ENCODE data around the gene C2orf76. TPM values are rescaled to one million over a fixed set of nuclear protein-coding genes. Genes with fewer than 3 reads are reported as not detected.

Gene C2orf76
- total and polyA plus RNA-seq, 12 donors = 2.2 to 47.4 (median 16.9) TPM

DNA sequence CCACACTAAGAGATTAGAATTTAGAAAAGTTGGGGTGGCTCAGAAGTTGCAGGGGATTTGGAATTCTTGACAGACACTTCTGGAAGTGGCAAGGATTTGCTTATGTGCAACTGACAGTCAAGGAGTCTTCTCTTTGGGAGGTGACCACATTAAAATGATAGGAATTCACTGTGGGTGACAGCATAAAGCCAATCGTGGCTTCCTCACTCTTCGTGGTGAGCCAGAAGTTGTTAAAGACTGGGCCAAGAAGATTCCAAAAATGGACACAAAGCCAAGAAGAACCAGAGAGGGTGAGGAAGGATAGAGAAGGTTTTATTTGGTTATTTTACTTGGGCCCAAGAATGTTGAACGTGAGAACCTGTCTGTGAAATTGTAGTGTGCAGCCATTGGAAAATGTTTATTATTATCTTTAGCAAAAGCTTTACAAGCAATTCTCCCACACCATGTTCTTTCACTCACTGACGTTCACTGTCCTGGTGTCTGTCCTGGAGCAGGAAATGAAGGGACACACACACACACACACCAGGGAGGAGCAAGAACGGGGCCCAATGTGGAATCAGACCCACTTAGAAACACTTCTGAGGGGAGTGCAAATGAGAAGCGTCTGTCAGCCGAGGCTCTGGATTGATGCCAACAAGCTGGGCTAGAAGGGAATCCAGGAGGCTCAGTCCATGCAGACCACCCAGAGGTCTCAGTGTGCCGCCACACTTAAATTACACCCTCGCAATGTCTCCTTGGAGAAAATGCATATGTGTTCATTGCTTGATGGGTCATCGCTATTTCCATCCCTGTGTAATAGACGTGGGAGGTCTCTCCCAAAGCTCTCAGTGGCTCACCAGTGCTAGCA lies 105.8 kb downstream of the C2orf76 start:
- DNase-seq = no peak
- no peak for TF ChIP-seq POLR2A (IDR thresholded peaks at IDR 0.05)
- TF ChIP-seq, protein P1, sequence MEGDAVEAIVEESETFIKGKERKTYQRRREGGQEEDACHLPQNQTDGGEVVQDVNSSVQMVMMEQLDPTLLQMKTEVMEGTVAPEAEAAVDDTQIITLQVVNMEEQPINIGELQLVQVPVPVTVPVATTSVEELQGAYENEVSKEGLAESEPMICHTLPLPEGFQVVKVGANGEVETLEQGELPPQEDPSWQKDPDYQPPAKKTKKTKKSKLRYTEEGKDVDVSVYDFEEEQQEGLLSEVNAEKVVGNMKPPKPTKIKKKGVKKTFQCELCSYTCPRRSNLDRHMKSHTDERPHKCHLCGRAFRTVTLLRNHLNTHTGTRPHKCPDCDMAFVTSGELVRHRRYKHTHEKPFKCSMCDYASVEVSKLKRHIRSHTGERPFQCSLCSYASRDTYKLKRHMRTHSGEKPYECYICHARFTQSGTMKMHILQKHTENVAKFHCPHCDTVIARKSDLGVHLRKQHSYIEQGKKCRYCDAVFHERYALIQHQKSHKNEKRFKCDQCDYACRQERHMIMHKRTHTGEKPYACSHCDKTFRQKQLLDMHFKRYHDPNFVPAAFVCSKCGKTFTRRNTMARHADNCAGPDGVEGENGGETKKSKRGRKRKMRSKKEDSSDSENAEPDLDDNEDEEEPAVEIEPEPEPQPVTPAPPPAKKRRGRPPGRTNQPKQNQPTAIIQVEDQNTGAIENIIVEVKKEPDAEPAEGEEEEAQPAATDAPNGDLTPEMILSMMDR (IDR thresholded peaks at IDR 0.05) = no peak
- Histone ChIP-seq H3K9me3 (replicated peaks in 1 of 3) (no peaks in the 10 kb centered on the region), H3K27ac (no peak overlapping the region), H3K4me1 (replicated peaks in 1 of 2) (peaks cover 0 to 6% of the 10 kb centered on the region in 2 donors), H3K36me3 (replicated peaks in 1 of 2) (no peaks in the 10 kb centered on the region), H3K27me3 (no peaks in the 10 kb centered on the region), H3K4me3 (no peak overlapping the region)
- 71 to 80% (median 78%) methylated on average over 11 of the region's 11 CpGs for WGBS, 4 donors
- intact Hi-C loops (cut with DNase I) = loop anchor here in 1 of 2 donors (10.0 kb wide), 1 partner anchor 236 kb away; no protein-coding TSS in a partner anchor

DNA sequence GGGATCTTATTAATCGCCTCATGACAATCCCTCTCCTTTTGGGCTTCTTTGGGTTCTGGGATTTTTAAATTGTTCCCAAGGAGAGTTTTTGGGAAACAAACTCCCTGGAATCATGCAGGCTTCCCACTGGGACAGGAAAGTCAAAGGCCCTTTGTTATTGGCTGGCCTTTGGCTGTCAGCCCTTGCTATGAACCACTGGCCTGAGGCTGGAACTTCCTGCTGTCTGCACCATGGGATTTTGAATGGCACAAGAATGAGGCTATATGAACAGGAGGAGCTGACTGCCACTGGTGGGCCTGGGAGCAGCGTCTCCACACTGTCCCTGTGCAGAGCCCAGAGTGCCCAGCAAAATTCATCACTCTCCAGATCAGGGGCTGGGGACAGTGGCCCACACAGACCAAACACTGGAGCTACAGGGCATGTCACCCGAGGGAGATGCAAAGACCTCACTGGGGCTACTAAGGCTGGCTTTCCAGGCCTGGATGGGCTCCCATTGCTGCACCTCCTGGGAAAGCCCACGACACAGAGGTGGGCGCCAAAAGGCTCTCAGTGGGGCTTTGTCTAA lies 107.3 kb downstream of the C2orf76 start:
- Histone ChIP-seq H3K27me3 (no peaks in the 10 kb centered on the region), H3K36me3 (replicated peaks in 1 of 2) (no peaks in the 10 kb centered on the region), H3K4me1 (replicated peaks in 1 of 2) (peaks cover 0 to 7% of the 10 kb centered on the region in 2 donors), H3K4me3 (no peak overlapping the region), H3K27ac (no peak overlapping the region), H3K9me3 (replicated peaks in 1 of 3) (no peaks in the 10 kb centered on the region)
- intact Hi-C loops (cut with DNase I) = no loop called here
- no peak for TF ChIP-seq POLR2A (IDR thresholded peaks at IDR 0.05)
- TF ChIP-seq, protein P1 (IDR thresholded peaks at IDR 0.05) = no peak
- DNase-seq = peak in 1 of 7 donors; percentile 45
- WGBS, 4 donors = 71 to 85% (median 80%) methylated on average over 3 to 5 of the region's 5 CpGs

DNA sequence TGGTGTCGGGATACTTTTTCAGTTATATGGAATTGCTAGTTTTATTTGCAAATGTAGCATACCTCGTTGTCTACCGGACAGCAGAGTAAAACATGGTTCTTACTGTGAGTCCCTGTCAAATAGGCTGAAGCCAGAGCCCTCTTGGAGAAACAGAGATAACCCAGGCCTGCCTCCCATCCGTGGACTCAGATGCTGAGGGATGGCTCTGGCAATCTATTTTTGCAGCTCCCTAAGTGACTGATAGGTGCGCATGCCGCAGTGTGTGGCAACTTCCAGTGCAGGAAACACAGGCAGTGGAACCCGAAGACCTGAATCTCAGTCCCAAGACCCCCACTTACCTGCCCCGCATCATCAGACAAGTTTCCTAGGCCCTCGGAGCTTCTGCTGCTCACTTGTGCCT lies 109.4 kb downstream of the C2orf76 start:
- no peaks in the 10 kb centered on the region for H3K9me3 ChIP-seq (replicated peaks in 1 of 3)
- H3K36me3 ChIP-seq (replicated peaks in 1 of 2) = no peaks in the 10 kb centered on the region
- no peak overlapping the region for H3K4me3 ChIP-seq
- TF ChIP-seq, protein P1 (IDR thresholded peaks at IDR 0.05) = no peak
- no peak for TF ChIP-seq POLR2A (IDR thresholded peaks at IDR 0.05)
- intact Hi-C loops (cut with DNase I) = no loop called here
- H3K27me3 ChIP-seq = no peaks in the 10 kb centered on the region
- H3K4me1 ChIP-seq (replicated peaks in 1 of 2) = peaks cover 0 to 7% of the 10 kb centered on the region in 2 donors
- DNase-seq = no peak
- H3K27ac ChIP-seq = peak overlapping the region in 1 of 5 donors; percentile 55
- 89 to 94% (median 91%) methylated on average over 9 of the region's 9 CpGs for WGBS, 4 donors

DNA sequence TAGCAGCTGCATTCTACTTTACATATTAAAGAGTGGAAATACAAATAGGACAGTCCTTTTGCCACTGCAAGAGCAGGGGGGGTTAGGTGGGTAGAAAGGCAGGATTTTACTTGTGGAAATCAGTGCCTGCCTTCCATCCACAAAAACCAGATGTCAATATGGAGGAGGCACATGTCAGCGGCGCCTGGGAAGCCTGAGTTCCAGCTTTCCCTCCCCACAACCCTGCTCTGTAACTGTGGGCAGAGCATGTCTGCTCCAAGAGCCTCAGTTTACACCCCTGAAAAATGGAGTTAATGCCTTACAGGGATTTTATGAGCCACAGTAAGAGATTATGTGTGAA lies 110.1 kb downstream of the C2orf76 start:
- peaks cover 0 to 7% of the 10 kb centered on the region in 2 donors for H3K4me1 ChIP-seq (replicated peaks in 1 of 2)
- H3K36me3 ChIP-seq (replicated peaks in 1 of 2) = no peaks in the 10 kb centered on the region
- no peak for TF ChIP-seq POLR2A (IDR thresholded peaks at IDR 0.05)
- TF ChIP-seq, protein P1 (IDR thresholded peaks at IDR 0.05) = no peak
- H3K27ac ChIP-seq = peak overlapping the region in 1 of 5 donors; percentile 55
- H3K27me3 ChIP-seq = no peaks in the 10 kb centered on the region
- intact Hi-C loops (cut with DNase I) = no loop called here
- WGBS, 4 donors = 67 to 95% (median 86%) methylated on average over 1 to 2 of the region's 2 CpGs
- no peak for DNase-seq
- H3K4me3 ChIP-seq = no peak overlapping the region
- H3K9me3 ChIP-seq (replicated peaks in 1 of 3) = no peaks in the 10 kb centered on the region

Measured in adrenal gland (tissue), 12 donors.